Keratinocyte (primary cell): ENCODE results near the gene NYNRIN. TPM values are rescaled to one million over a fixed set of nuclear protein-coding genes. Genes with fewer than 3 reads are reported as not detected.
A peak's percentile ranks its signal among the peaks of the same experiment; 100 is the strongest.

Experiments
- DNase-seq: peaks from one replicate; pipeline ENCODE4 v3.0.0-alpha.2; 2011; ENCODE audit warnings: low read depth, missing footprints, low spot score
- FAIRE-seq: peaks from 2 replicates; lab custom pipeline; 2011; peaks lifted over from hg19 to GRCh38; lab: Jason Lieb, UNC
- H2AFZ ChIP-seq: 2 replicates; pipeline ENCODE4 v1.6.0; 2012; ENCODE audit warnings: low read length, control low read depth, inconsistent platforms; ENCODE audit not compliant: control insufficient read depth
- H3K27ac ChIP-seq: 2 replicates; pipeline ENCODE4 v1.5.1; 2011; ENCODE audit warnings: low read length; ENCODE audit not compliant: control insufficient read depth, insufficient read depth
- H3K27me3 ChIP-seq: 3 replicates; pipeline ENCODE4 v1.6.0; 2011; ENCODE audit warnings: low read length; ENCODE audit not compliant: control insufficient read depth, insufficient read depth; ENCODE audit errors: extremely low read depth
- H3K36me3 ChIP-seq, 2 experiments: 2 replicates in 1 of 2; 3 replicates in 1 of 2; pipeline ENCODE4 v1.5.1; 2011; ENCODE audit warnings: low read length in 2 of 2, mild to moderate bottlenecking in 1 of 2; ENCODE audit not compliant: control insufficient read depth in 2 of 2, insufficient read depth in 2 of 2; ENCODE audit errors: extremely low read depth in 1 of 2
- H3K4me1 ChIP-seq: 3 replicates; pipeline ENCODE4 v1.5.1; 2011; ENCODE audit warnings: low read length; ENCODE audit not compliant: control insufficient read depth, insufficient read depth; ENCODE audit errors: extremely low read depth
- H3K4me2 ChIP-seq: 3 replicates; pipeline ENCODE4 v1.6.0; 2011; ENCODE audit warnings: low read depth, low read length; ENCODE audit not compliant: control insufficient read depth, insufficient read depth; ENCODE audit errors: extremely low read depth
- H3K4me3 ChIP-seq, 3 experiments: fragments of 200-600 bp in 1 of 3; sonication (generic) in 1 of 3; 2 replicates in 2 of 3; 3 replicates in 1 of 3; pipeline ENCODE4 v1.5.1; 2011 to 2016; ENCODE audit warnings: low read length in 3 of 3, mild to moderate bottlenecking in 3 of 3, control low read depth in 2 of 3, inconsistent platforms in 1 of 3, low read depth in 1 of 3, mixed read lengths in 1 of 3, mixed run types in 1 of 3, moderate library complexity in 1 of 3; ENCODE audit not compliant: control insufficient read depth in 2 of 3, insufficient read depth in 2 of 3; ENCODE audit errors: extremely low read depth in 1 of 3
- H3K79me2 ChIP-seq: 2 replicates; pipeline ENCODE4 v1.6.0; 2012; ENCODE audit warnings: low read length; ENCODE audit not compliant: control insufficient read depth, insufficient read depth
- H3K9ac ChIP-seq: 3 replicates; pipeline ENCODE4 v1.6.0; 2011; ENCODE audit warnings: low read length; ENCODE audit not compliant: control insufficient read depth, insufficient read depth; ENCODE audit errors: extremely low read depth
- H3K9me1 ChIP-seq: 3 replicates; pipeline ENCODE4 v1.6.0; 2011; ENCODE audit warnings: low read length; ENCODE audit not compliant: control insufficient read depth, insufficient read depth; ENCODE audit errors: extremely low read depth
- H3K9me3 ChIP-seq: 2 replicates; pipeline ENCODE4 v1.5.1; 2012; ENCODE audit warnings: low read depth, low read length; ENCODE audit not compliant: control insufficient read depth
- H4K20me1 ChIP-seq: 3 replicates; pipeline ENCODE4 v1.6.0; 2011; ENCODE audit warnings: low read length; ENCODE audit not compliant: control insufficient read depth, insufficient read depth; ENCODE audit errors: extremely low read depth
- CTCF ChIP-seq, 3 experiments: IDR thresholded peaks in 1 of 3; conservative IDR thresholded peaks in 1 of 3; optimal IDR thresholded peaks in 1 of 3; 2 replicates in 2 of 3; 3 replicates in 1 of 3; pipeline versions ENCODE3 to v1.5.1; 2011; ENCODE audit warnings: low read length in 3 of 3, mild to moderate bottlenecking in 3 of 3, moderate library complexity in 2 of 3, control low read depth in 1 of 3, inconsistent platforms in 1 of 3; ENCODE audit not compliant: insufficient read depth in 2 of 3; ENCODE audit errors: extremely low read depth in 1 of 3
- EZH2 ChIP-seq: IDR thresholded peaks from one replicate; pipeline ENCODE4 v1.6.1; 2012; ENCODE audit warnings: inconsistent platforms, mild to moderate bottlenecking, low read length, moderate library complexity
- dilution Hi-C: fragments of 300-500 bp; cut with MboI; formaldehyde crosslinking; loops from one replicate; pipeline ENCODE4 v1.7.0; 2020; ENCODE audit warnings: low sequenced_read_pairs; ENCODE audit not compliant: extremely low pct_ligation_motif_present
- polyA plus RNA-seq, 5 experiments: library from polyadenylated mRNA; depleted of rRNA in 3 of 5; stranded (reverse) in 3 of 5; stranded (forward) in 1 of 5; unstranded in 1 of 5; fragments of >200 nt; gene quantifications; 1 replicate in 1 of 5; 2 replicates in 3 of 5; 3 replicates in 1 of 5; pipeline versions ENCODE4 v1.2.1 to v1.2.3, GENCODE V29; 2011 to 2012; ENCODE audit warnings: missing spikeins in 2 of 5, low read depth in 1 of 5, low replicate concordance in 1 of 5

Gene NYNRIN
- polyA plus RNA-seq, 1 donor (not counting 4 experiments of a cell fraction or from before 2014, with no cell fraction given), result 4.9 TPM

DNA sequence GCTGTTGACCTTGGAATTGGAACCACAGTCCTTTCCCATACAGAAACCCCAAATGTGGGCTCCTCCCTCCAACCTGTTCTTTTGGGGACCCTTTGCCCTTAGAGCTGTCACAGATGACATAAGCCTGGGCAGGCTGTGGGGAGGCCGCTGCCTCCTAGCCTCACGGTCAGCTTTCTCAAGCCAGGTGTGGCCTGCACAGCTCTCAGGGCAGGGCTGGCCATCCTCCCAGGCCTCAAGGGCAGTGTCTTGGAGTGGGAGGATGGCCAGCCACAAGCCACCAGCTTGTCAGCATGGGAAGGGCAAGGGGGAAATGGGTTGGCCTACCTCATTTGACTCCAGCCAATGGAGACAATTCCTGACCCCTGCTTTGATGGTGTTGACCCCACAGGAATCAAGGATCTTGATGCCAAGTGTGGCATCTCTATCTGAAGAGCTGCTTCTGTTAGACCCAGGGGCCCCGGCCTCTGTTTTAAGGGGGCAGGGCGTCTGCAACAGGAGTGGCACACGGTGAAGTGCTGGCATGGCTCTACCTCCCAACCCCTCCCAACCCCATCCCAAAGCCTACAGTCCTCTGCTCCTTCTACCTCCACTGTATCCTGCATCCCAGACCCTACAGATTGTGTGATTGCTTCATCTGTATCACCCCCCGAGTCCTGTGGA, 19.2 kb downstream of the NYNRIN start:
- Histone ChIP-seq H3K4me2 (peak overlapping the region; percentile 71), H3K4me1 (peaks cover 17% of the 10 kb centered on the region), H3K9me1 (peaks cover 2% of the 10 kb centered on the region), H3K27ac (peak overlapping the region; percentile 25), H3K4me3 (no peak overlapping the region), H4K20me1 (no peaks in the 10 kb centered on the region), H3K27me3 (no peaks in the 10 kb centered on the region), H3K36me3 (no peaks in the 10 kb centered on the region), H3K9me3 (no peaks in the 10 kb centered on the region), H3K9ac (no peak overlapping the region), H2AFZ (peak overlapping the region; percentile 72), H3K79me2 (no peaks in the 10 kb centered on the region)
- dilution Hi-C loops, result no loop called here
- FAIRE-seq, result no peak
- DNase-seq, result no peak
- no peak for TF ChIP-seq CTCF (optimal IDR thresholded peaks at IDR 0.05 in 1 of 3, IDR thresholded peaks at IDR 0.05 in 1 of 3, conservative IDR thresholded peaks at IDR 0.05 in 1 of 3; ENCODE audit: extremely low read depth in 1 of 3, insufficient read depth in 2 of 3, low read length in 3 of 3)

- Histone ChIP-seq H3K27me3 (no peaks in the 10 kb centered on the region), H2AFZ (peak overlapping the region; percentile 72), H3K9me3 (no peaks in the 10 kb centered on the region), H3K36me3 (no peaks in the 10 kb centered on the region), H3K4me3 (peak overlapping the region in 1 of 3 experiments; percentile 2), H3K79me2 (no peaks in the 10 kb centered on the region), H3K9me1 (peaks cover 2% of the 10 kb centered on the region), H3K4me2 (peak overlapping the region; percentile 71), H3K27ac (peak overlapping the region; percentile 25), H3K9ac (no peak overlapping the region), H3K4me1 (peaks cover 17% of the 10 kb centered on the region), H4K20me1 (no peaks in the 10 kb centered on the region)
- peak; percentile 81 for DNase-seq
- peak; percentile 98 for FAIRE-seq
- dilution Hi-C loops, result no loop called here
- TF ChIP-seq EZH2 (no peak), CTCF (optimal IDR thresholded peaks at IDR 0.05 in 1 of 3, IDR thresholded peaks at IDR 0.05 in 1 of 3, conservative IDR thresholded peaks at IDR 0.05 in 1 of 3; ENCODE audit: extremely low read depth in 1 of 3, insufficient read depth in 2 of 3, low read length in 3 of 3) (no peak)
These were observed 19.7 kb downstream of the NYNRIN start for GRCh38 chr14:24418492-24418873.
